ENCODE measurements around the gene MISP.

The MISP gene

DNA sequence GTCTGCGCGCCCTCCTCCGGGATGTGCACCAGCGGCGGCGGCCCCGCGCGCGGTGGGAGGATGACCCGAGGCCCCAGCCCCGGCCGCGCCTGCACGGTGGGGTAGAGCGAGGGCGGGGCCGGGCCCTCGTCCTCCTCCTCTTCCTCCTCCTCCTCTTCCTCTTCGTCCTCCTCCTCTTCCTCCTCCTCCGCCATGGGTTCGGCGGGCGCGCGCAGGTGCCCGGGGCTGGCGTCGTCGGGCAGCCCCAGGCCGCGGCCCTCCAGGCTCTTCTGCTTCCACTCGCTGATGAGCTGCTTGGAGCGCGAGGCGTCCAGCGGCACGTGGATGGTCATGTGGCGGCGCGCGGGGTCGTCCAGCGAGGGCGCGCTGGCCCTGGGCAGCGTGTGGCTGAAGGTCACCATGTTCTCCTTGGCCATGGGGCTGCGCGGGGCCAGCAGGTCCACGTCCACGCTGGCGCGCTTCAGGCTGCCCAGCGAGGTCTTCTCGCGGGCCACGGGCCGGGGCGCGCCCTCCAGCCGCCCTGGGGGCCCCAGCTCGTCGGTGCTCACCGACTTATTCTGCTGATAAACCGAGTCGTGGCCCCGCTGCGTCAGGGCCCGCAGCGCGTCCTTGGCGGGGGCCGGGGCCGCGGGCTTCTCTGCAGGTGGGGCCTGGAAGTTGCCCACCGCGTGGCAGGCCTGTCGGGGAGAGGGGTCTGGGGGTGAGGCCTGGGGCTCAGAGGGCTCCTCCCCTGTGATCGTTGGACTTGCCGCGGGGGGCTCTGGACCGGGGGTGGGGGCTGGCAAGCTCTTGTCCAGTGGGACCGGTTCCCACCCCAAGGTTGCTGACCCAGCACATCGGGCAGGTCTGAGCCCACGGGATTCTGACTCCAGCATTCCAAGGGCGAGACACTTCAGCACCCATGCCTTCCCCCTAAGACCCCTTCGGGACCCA, 62.6 kb downstream of the MISP start:
- DNase-seq: no peak

All from activated T-cell treated with anti-CD3 and anti-CD28 coated beads for 4 hours (primary cell).